HepG2 (cell line): ENCODE measurements around the gene MCFD2. TPM values are rescaled to one million over a fixed set of nuclear protein-coding genes. Genes with fewer than 3 reads are reported as not detected.

Source experiments
- BRD4 ChIP-seq: sonication (generic); formaldehyde crosslinking; IDR thresholded peaks from 2 replicates; pipeline ENCODE4 v1.4.0; 2020; ENCODE audit warnings: missing genetic modification reagents
- ELF4 ChIP-seq: sonication (generic); formaldehyde crosslinking; IDR thresholded peaks from 2 replicates; pipeline ENCODE4 v1.5.0; 2020; ENCODE audit warnings: missing genetic modification reagents, mild to moderate bottlenecking, moderate library complexity, borderline replicate concordance
- NR3C1 ChIP-seq: sonication (generic); formaldehyde crosslinking; IDR thresholded peaks from 2 replicates; pipeline ENCODE4 v1.4.0; 2020; ENCODE audit warnings: missing genetic modification reagents
- SMC3 ChIP-seq: IDR thresholded peaks from 2 replicates; pipeline ENCODE4 v1.6.1; 2011; ENCODE audit warnings: low read length, improper control_type of control experiment
- YY1 ChIP-seq: IDR thresholded peaks from 2 replicates; pipeline ENCODE4 v1.6.1; 2011; ENCODE audit warnings: low read length, low read depth, moderate library complexity, mild to moderate bottlenecking; ENCODE audit not compliant: insufficient read depth, insufficient replicate concordance
- ZC3H13 ChIP-seq: sonication (generic); formaldehyde crosslinking; IDR thresholded peaks from 2 replicates; pipeline ENCODE4 v1.8.1; 2023; ENCODE audit warnings: mild to moderate bottlenecking, missing genetic modification reagents, moderate library complexity
- ZNF160 ChIP-seq: sonication (generic); formaldehyde crosslinking; IDR thresholded peaks from 2 replicates; pipeline ENCODE4 v1.8.0; 2022; ENCODE audit warnings: mild to moderate bottlenecking, inconsistent platforms, missing genetic modification reagents
- ZNF446 ChIP-seq: sonication (generic); formaldehyde crosslinking; IDR thresholded peaks from 2 replicates; pipeline ENCODE4 v1.5.0; 2020; ENCODE audit warnings: mild to moderate bottlenecking, missing genetic modification reagents
- ZNF629 ChIP-seq: sonication (generic); formaldehyde crosslinking; conservative IDR thresholded peaks from 2 replicates; pipeline ENCODE4 v1.5.0; 2020; ENCODE audit warnings: missing genetic modification reagents
- ZNF644 ChIP-seq: IDR thresholded peaks from 2 replicates; pipeline ENCODE4 v1.6.1; 2016; ENCODE audit warnings: low read depth
- polyA plus RNA-seq, 8 experiments: library from polyadenylated mRNA; depleted of rRNA in 3 of 8; stranded (reverse) in 7 of 8; unstranded in 1 of 8; fragments of >200 nt; fragmentation: Illumina TruSeq in 4 of 8; extraction: Trizol in 4 of 8; gene quantifications; 2 replicates each; pipeline versions ENCODE4 v1.2.1 to v1.2.3, GENCODE V29; 2011 to 2016; ENCODE audit warnings: low read depth in 4 of 8, missing spikeins in 1 of 8, mixed read lengths in 1 of 8; ENCODE audit not compliant: insufficient read depth in 1 of 8
- total RNA-seq, 5 experiments: library from RNA; depleted of rRNA; stranded (reverse); fragments of >200 nt; fragmentation: Illumina TruSeq; extraction: Trizol; gene quantifications; 2 replicates each; pipeline ENCODE4 v1.2.3, GENCODE V29; 2016; ENCODE audit warnings: low read depth in 1 of 5
- TF ChIP-seq, protein P1 (sequence below): sonication (generic); formaldehyde crosslinking; conservative IDR thresholded peaks from 2 replicates; pipeline ENCODE4 v1.4.0; 2020; ENCODE audit warnings: missing genetic modification reagents
- TF ChIP-seq, protein P2 (sequence below): sonication (generic); formaldehyde crosslinking; IDR thresholded peaks from 2 replicates; pipeline ENCODE4 v1.5.1; 2020; ENCODE audit warnings: missing genetic modification reagents, mild to moderate bottlenecking, borderline replicate concordance
- TF ChIP-seq, protein P3 (sequence below): sonication (generic); formaldehyde crosslinking; IDR thresholded peaks from 2 replicates; pipeline ENCODE4 v1.5.0; 2020; ENCODE audit warnings: missing genetic modification reagents
- TF ChIP-seq, protein P4 (sequence below): sonication (generic); formaldehyde crosslinking; IDR thresholded peaks from 2 replicates; pipeline ENCODE4 v1.4.0; 2020; ENCODE audit warnings: missing genetic modification reagents
- TF ChIP-seq, protein P5 (sequence below): sonication (generic); formaldehyde crosslinking; IDR thresholded peaks from 2 replicates; pipeline ENCODE4 v1.5.0; 2020; ENCODE audit warnings: missing genetic modification reagents, mild to moderate bottlenecking, borderline replicate concordance
- TF ChIP-seq, protein P6 (sequence below): sonication (generic); formaldehyde crosslinking; IDR thresholded peaks from 2 replicates; pipeline ENCODE4 v1.4.0; 2020; ENCODE audit warnings: missing genetic modification reagents; ENCODE audit errors: not compliant biosample characterization
- TF ChIP-seq, protein P7 (sequence below): sonication (generic); formaldehyde crosslinking; IDR thresholded peaks from 2 replicates; pipeline ENCODE4 v1.4.0; 2020; ENCODE audit warnings: missing genetic modification reagents, mild to moderate bottlenecking, borderline replicate concordance

MCFD2 gene
- total and polyA plus RNA-seq, 2 of the 13 experiments (the other 11 are each of a cell fraction or from before 2014, with no cell fraction given): 183 to 232 TPM

DNA sequence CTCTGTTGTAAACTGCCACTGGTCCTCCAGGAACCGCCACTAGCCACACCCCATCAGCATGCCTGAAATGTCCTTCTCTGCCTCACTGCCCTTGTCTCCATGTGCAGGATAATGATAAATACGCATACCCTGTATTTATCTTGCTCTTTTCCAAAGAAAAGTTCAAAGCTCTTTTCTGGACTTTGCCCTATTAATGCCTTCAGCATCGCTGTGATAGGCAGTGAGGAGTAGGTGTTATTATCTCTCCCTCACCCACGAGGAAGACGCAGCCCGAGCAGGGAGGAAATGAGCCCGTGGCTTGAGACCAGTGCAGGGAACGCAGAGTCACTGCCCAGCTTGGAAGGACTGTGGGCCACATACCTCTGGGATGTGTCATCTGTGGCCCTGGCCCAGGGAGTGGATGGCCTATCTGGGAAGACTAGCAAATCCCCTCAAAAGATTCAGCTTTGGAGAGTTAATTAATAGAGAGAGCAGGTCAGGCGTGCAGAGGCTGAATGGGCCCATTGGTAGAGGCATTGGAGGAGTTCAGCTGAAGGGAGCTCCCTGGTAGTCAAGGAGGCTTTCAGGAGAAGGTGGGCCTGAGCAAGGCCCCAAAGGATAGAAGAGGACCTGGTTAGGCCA lies 39.5 kb upstream of the MCFD2 start (continued):
- TF ChIP-seq, protein P1, sequence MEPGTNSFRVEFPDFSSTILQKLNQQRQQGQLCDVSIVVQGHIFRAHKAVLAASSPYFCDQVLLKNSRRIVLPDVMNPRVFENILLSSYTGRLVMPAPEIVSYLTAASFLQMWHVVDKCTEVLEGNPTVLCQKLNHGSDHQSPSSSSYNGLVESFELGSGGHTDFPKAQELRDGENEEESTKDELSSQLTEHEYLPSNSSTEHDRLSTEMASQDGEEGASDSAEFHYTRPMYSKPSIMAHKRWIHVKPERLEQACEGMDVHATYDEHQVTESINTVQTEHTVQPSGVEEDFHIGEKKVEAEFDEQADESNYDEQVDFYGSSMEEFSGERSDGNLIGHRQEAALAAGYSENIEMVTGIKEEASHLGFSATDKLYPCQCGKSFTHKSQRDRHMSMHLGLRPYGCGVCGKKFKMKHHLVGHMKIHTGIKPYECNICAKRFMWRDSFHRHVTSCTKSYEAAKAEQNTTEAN (CRISPR knock-in tag): no peak
- no peak for TF ChIP-seq ZC3H13
- peak; percentile 49; the same call in 1 of the 2 replicates for TF ChIP-seq ZNF644 (CRISPR knock-in tag)
- TF ChIP-seq, protein P2, sequence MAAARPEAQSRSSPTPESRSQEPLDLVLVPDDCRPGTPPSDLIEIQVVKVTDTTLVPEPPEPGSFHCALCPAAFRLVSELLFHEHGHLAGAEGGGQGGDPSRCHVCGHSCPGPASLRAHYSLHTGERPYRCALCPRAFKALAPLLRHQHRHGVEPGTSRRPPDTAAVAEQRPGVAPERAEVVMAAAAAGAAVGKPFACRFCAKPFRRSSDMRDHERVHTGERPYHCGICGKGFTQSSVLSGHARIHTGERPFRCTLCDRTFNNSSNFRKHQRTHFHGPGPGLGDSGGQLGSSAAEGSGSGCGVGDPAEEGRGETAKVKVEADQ (CRISPR knock-in tag): no peak
- TF ChIP-seq, protein P3, sequence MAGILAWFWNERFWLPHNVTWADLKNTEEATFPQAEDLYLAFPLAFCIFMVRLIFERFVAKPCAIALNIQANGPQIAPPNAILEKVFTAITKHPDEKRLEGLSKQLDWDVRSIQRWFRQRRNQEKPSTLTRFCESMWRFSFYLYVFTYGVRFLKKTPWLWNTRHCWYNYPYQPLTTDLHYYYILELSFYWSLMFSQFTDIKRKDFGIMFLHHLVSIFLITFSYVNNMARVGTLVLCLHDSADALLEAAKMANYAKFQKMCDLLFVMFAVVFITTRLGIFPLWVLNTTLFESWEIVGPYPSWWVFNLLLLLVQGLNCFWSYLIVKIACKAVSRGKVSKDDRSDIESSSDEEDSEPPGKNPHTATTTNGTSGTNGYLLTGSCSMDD (CRISPR knock-in tag): no peak
- TF ChIP-seq ELF4 (CRISPR knock-in tag): no peak
- TF ChIP-seq, protein P4, sequence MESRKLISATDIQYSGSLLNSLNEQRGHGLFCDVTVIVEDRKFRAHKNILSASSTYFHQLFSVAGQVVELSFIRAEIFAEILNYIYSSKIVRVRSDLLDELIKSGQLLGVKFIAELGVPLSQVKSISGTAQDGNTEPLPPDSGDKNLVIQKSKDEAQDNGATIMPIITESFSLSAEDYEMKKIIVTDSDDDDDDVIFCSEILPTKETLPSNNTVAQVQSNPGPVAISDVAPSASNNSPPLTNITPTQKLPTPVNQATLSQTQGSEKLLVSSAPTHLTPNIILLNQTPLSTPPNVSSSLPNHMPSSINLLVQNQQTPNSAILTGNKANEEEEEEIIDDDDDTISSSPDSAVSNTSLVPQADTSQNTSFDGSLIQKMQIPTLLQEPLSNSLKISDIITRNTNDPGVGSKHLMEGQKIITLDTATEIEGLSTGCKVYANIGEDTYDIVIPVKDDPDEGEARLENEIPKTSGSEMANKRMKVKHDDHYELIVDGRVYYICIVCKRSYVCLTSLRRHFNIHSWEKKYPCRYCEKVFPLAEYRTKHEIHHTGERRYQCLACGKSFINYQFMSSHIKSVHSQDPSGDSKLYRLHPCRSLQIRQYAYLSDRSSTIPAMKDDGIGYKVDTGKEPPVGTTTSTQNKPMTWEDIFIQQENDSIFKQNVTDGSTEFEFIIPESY (CRISPR knock-in tag): peak; percentile 84
- TF ChIP-seq ZNF446 (CRISPR knock-in tag): no peak
- TF ChIP-seq, protein P5, sequence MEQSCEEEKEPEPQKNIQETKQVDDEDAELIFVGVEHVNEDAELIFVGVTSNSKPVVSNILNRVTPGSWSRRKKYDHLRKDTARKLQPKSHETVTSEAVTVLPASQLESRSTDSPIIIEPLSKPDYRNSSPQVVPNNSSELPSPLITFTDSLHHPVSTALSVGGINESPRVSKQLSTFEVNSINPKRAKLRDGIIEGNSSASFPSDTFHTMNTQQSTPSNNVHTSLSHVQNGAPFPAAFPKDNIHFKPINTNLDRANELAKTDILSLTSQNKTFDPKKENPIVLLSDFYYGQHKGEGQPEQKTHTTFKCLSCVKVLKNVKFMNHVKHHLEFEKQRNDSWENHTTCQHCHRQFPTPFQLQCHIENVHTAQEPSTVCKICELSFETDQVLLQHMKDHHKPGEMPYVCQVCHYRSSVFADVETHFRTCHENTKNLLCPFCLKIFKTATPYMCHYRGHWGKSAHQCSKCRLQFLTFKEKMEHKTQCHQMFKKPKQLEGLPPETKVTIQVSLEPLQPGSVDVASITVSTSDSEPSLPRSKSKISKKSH: no peak
- TF ChIP-seq, protein P6, sequence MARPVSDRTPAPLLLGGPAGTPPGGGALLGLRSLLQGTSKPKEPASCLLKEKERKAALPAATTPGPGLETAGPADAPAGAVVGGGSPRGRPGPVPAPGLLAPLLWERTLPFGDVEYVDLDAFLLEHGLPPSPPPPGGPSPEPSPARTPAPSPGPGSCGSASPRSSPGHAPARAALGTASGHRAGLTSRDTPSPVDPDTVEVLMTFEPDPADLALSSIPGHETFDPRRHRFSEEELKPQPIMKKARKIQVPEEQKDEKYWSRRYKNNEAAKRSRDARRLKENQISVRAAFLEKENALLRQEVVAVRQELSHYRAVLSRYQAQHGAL (CRISPR knock-in tag): no peak
- TF ChIP-seq ZNF629 (CRISPR knock-in tag): no peak
- no peak for TF ChIP-seq NR3C1 (CRISPR knock-in tag)
- no peak for TF ChIP-seq SMC3
- TF ChIP-seq, protein P7, sequence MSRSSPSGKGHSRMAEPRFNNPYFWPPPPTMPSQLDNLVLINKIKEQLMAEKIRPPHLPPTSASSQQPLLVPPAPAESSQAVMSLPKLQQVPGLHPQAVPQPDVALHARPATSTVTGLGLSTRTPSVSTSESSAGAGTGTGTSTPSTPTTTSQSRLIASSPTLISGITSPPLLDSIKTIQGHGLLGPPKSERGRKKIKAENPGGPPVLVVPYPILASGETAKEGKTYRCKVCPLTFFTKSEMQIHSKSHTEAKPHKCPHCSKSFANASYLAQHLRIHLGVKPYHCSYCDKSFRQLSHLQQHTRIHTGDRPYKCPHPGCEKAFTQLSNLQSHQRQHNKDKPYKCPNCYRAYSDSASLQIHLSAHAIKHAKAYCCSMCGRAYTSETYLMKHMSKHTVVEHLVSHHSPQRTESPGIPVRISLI: no peak
- TF ChIP-seq ZNF160 (CRISPR knock-in tag): no peak
- no peak for TF ChIP-seq YY1
- no peak for TF ChIP-seq BRD4 (CRISPR knock-in tag)
